HCT116 (cell line): ENCODE results near the gene MED26. TPM values are rescaled to one million over a fixed set of nuclear protein-coding genes. Genes with fewer than 3 reads are reported as not detected.
"Not testable (repeated sequence)": the region's sequence is repeated elsewhere in the genome, so short reads cannot be mapped to it uniquely, and the experiment has no call there.

Source experiments
- ATAC-seq: fragments of 200-7000 bp; cut with Tn5 transposase; 2 replicates; pipeline ENCODE4 v1.9.1; 2020; ENCODE audit warnings: mild to moderate bottlenecking, moderate library complexity
- BruUV-seq: library from RNA; stranded (reverse); fragments of 400-500 nt; replicated peaks from 2 replicates; lab custom pipeline; 2021; lab: Mats Ljungman, UMichigan
- CTCF ChIA-PET: fragments of 300-600 bp; sonication (Branson Sonifier 250); formaldehyde crosslinking; loops from one replicate; lab custom pipeline; 2021; ENCODE audit warnings: antibody characterized with exemption; lab: Charles Lee
- POLR2A ChIA-PET: fragments of 300-600, 350-600 bp; sonication (Branson Sonifier 250); formaldehyde crosslinking; loops from one replicate; lab custom pipeline; 2021; ENCODE audit warnings: antibody characterized with exemption; lab: Charles Lee
- RAD21 ChIA-PET, 2 experiments: fragments of 300-600 bp; sonication (Branson Sonifier 250); formaldehyde crosslinking; loops; one replicate each; lab custom pipeline; 2023; ENCODE audit warnings: low total read pairs in 2 of 2; ENCODE audit not compliant: uncharacterized antibody in 2 of 2, unreplicated experiment in 2 of 2, low non-redundant PET in 1 of 2; lab: Charles Lee
- DNase-seq: peaks from one replicate; pipeline ENCODE4 v3.0.0-alpha.2; 2010; ENCODE audit warnings: low read depth, low spot score
- H2AFZ ChIP-seq: fragments of 200-600 bp; shearing (Covaris generic), sonication (generic); 2 replicates; pipeline ENCODE4 v1.6.1; 2017; ENCODE audit warnings: low read depth, mixed run types, mixed read lengths, antibody characterized with exemption, low read length; ENCODE audit not compliant: poor library complexity, severe bottlenecking
- H3K27ac ChIP-seq: 2 replicates; pipeline ENCODE4 v1.5.1; 2012; ENCODE audit warnings: low read depth, low read length
- H3K27me3 ChIP-seq: fragments of 200-600 bp; sonication (generic); 2 replicates; pipeline ENCODE4 v1.6.1; 2016; ENCODE audit warnings: mixed run types, low read length, mixed read lengths; ENCODE audit not compliant: insufficient read depth
- H3K36me3 ChIP-seq, 2 experiments: fragments of 200-500 bp in 1 of 2; fragments of 200-600 bp in 1 of 2; sonication (Bioruptor generic) in 1 of 2; sonication (generic) in 1 of 2; 2 replicates each; pipeline versions ENCODE4 v1.5.1 to v1.6.1; 2014 to 2016; ENCODE audit warnings: low read length in 2 of 2, inconsistent platforms in 1 of 2, mixed read lengths in 1 of 2, mixed run types in 1 of 2; ENCODE audit not compliant: insufficient read depth in 2 of 2, control insufficient read depth in 1 of 2
- H3K4me1 ChIP-seq, 2 experiments: fragments of 200-600 bp in 1 of 2; sonication (generic) in 1 of 2; 2 replicates each; pipeline versions ENCODE4 v1.5.1 to v1.6.1; 2012 to 2017; ENCODE audit warnings: low read length in 2 of 2, inconsistent platforms in 1 of 2, mild to moderate bottlenecking in 1 of 2, mixed read lengths in 1 of 2, mixed run types in 1 of 2, moderate library complexity in 1 of 2; ENCODE audit not compliant: insufficient read depth in 2 of 2, control insufficient read depth in 1 of 2
- H3K4me2 ChIP-seq: fragments of 200-600 bp; sonication (generic); 2 replicates; pipeline ENCODE4 v1.6.1; 2017; ENCODE audit warnings: mixed run types, low read length, mixed read lengths
- H3K4me3 ChIP-seq, 2 experiments: fragments of 200-600 bp in 1 of 2; sonication (generic) in 1 of 2; replicated peaks in 1 of 2; 2 replicates each; pipeline ENCODE4 v1.5.1; 2011 to 2016; ENCODE audit warnings: low read length in 2 of 2, control low read depth in 1 of 2, low read depth in 1 of 2, mild to moderate bottlenecking in 1 of 2, mixed read lengths in 1 of 2, mixed run types in 1 of 2
- H3K79me2 ChIP-seq: fragments of 200-600 bp; sonication (generic); 2 replicates; pipeline ENCODE4 v1.6.1; 2017; ENCODE audit warnings: mild to moderate bottlenecking, mixed run types, low read length, moderate library complexity, mixed read lengths; ENCODE audit not compliant: insufficient read depth
- H3K9ac ChIP-seq: fragments of 200-600 bp; sonication (generic); 2 replicates; pipeline ENCODE4 v1.6.1; 2016; ENCODE audit warnings: low read length, mixed read lengths
- H3K9me2 ChIP-seq: fragments of 200-600 bp; sonication (generic), shearing (Covaris generic); 2 replicates; pipeline ENCODE4 v1.6.1; 2017; ENCODE audit warnings: mixed run types, mild to moderate bottlenecking, moderate library complexity; ENCODE audit not compliant: insufficient read depth
- H3K9me3 ChIP-seq, 2 experiments: fragments of 200-500 bp in 1 of 2; fragments of 200-600 bp in 1 of 2; sonication (Bioruptor generic) in 1 of 2; sonication (generic) in 1 of 2; 2 replicates each; pipeline ENCODE4 v1.6.1; 2014 to 2017; ENCODE audit warnings: low read length in 2 of 2, mixed read lengths in 2 of 2, inconsistent platforms in 1 of 2, low read depth in 1 of 2, mild to moderate bottlenecking in 1 of 2, mixed run types in 1 of 2, moderate library complexity in 1 of 2; ENCODE audit not compliant: control insufficient read depth in 1 of 2, insufficient read depth in 1 of 2
- H4K20me1 ChIP-seq: fragments of 200-600 bp; sonication (generic), shearing (Covaris generic); 2 replicates; pipeline ENCODE4 v1.6.1; 2017; ENCODE audit warnings: mixed run types, mild to moderate bottlenecking, moderate library complexity; ENCODE audit not compliant: insufficient read depth
- ATF3 ChIP-seq: IDR thresholded peaks from 2 replicates; pipeline ENCODE4 v1.6.1; 2012
- CBX3 ChIP-seq: IDR thresholded peaks from 2 replicates; pipeline ENCODE4 v1.6.1; 2012; ENCODE audit warnings: low read depth
- CTCF ChIP-seq, 3 experiments: fragments of 200-600 bp in 1 of 3; sonication (generic) in 1 of 3; IDR thresholded peaks in 2 of 3; conservative IDR thresholded peaks in 1 of 3; 2 replicates each; pipeline ENCODE4 v1.5.1; 2012 to 2017; ENCODE audit warnings: low read depth in 2 of 3, low read length in 2 of 3, antibody characterized with exemption in 1 of 3, borderline replicate concordance in 1 of 3, control low read depth in 1 of 3, mild to moderate bottlenecking in 1 of 3, mixed read lengths in 1 of 3, mixed run types in 1 of 3, moderate library complexity in 1 of 3; ENCODE audit not compliant: insufficient read depth in 1 of 3
- EGR1 ChIP-seq: IDR thresholded peaks from 2 replicates; pipeline ENCODE4 v1.6.1; 2012; ENCODE audit warnings: low read depth
- EZH2phosphoT487 ChIP-seq: fragments of 200-600 bp; IDR thresholded peaks from 2 replicates; pipeline ENCODE4 v1.6.1; 2018; ENCODE audit warnings: antibody characterized with exemption, borderline replicate concordance
- FOSL1 ChIP-seq: IDR thresholded peaks from 2 replicates; pipeline ENCODE4 v1.6.1; 2012; ENCODE audit warnings: low read depth
- JUND ChIP-seq: IDR thresholded peaks from 2 replicates; pipeline ENCODE4 v1.6.1; 2012
- POLR2A ChIP-seq: IDR thresholded peaks from 2 replicates; pipeline ENCODE4 v1.7.0; 2011; ENCODE audit warnings: borderline replicate concordance; ENCODE audit not compliant: insufficient read depth, insufficient read length; ENCODE audit errors: extremely low read depth
- POLR2AphosphoS5 ChIP-seq: IDR thresholded peaks from 2 replicates; pipeline ENCODE4 v1.6.1; 2011; ENCODE audit warnings: mild to moderate bottlenecking, low read depth, low read length, moderate library complexity
- RAD21 ChIP-seq: IDR thresholded peaks from 2 replicates; pipeline ENCODE4 v1.6.1; 2012; ENCODE audit warnings: low read depth, mild to moderate bottlenecking
- SIN3A ChIP-seq: IDR thresholded peaks from 2 replicates; pipeline ENCODE4 v1.6.1; 2012; ENCODE audit warnings: low read depth
- SP1 ChIP-seq: IDR thresholded peaks from 2 replicates; pipeline ENCODE4 v1.6.1; 2012; ENCODE audit warnings: low read depth
- SRF ChIP-seq: IDR thresholded peaks from 2 replicates; pipeline ENCODE4 v1.6.1; 2012; ENCODE audit warnings: low read depth
- TCF7L2 ChIP-seq: IDR thresholded peaks from 2 replicates; pipeline ENCODE4 v1.7.0; 2011; ENCODE audit warnings: borderline replicate concordance, inconsistent platforms; ENCODE audit not compliant: insufficient read depth, insufficient read length; ENCODE audit errors: extremely low read depth
- ZFX ChIP-seq: fragments of 450-650 bp; IDR thresholded peaks from 2 replicates; pipeline ENCODE4 v1.6.1; 2017
- intact Hi-C: fragments of 100-400 bp; cut with micrococcal nuclease; formaldehyde crosslinking; loops from 2 replicates; pipeline ENCODE4 v1.10.0; 2022
- total RNA-seq: library from RNA; stranded (reverse); gene quantifications from one replicate; pipeline ENCODE4 v1.2.1, GENCODE V29; 2021; ENCODE audit not compliant: unreplicated experiment
- TF ChIP-seq, protein P1 (sequence below): IDR thresholded peaks from 2 replicates; pipeline ENCODE4 v1.6.1; 2012; ENCODE audit warnings: low read depth
- TF ChIP-seq, protein P2 (sequence below): IDR thresholded peaks from 2 replicates; pipeline ENCODE4 v1.6.1; 2012

The MED26 gene
- total RNA-seq, 1 experiment from 2014 or later: 13.3 TPM

DNA sequence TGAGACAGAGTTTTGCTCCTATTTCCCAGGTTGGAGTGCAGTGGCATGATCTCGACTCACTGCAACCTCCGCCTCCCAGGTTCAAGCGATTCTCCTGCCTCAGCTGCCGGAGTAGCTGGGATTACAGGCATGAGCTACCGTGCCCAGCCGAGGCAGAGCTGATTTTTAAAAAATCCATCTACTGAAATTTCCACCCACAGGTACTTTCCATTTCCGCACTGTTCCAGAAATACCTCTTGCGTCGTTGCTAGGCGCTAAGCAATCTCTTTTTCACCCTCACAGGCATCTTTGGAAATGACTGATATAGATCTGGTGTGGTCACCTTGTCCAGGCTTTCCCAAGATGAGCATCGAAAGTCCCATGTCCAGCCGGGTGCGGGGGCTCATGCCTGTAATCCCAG is 42.3 kb upstream of the MED26 start:
- Histone ChIP-seq H3K4me1 (peaks cover 0 to 6% of the 10 kb centered on the region in 2 experiments; a peak in 2 of 4 replicates), H3K27ac (no peak overlapping the region), H4K20me1 (no peaks in the 10 kb centered on the region), H3K9me2 (no peaks in the 10 kb centered on the region), H3K36me3 (no peaks in the 10 kb centered on the region), H3K4me3 (no peak overlapping the region), H3K79me2 (no peaks in the 10 kb centered on the region; the same call in 1 of the 2 replicates), H3K4me2 (no peak overlapping the region), H3K27me3 (no peaks in the 10 kb centered on the region), H2AFZ (no peak overlapping the region), H3K9me3 (no peaks in the 10 kb centered on the region), H3K9ac (no peak overlapping the region)
- DNase-seq (no peak), ATAC-seq (no peak)
- no TSS peak for BruUV-seq
- TF ChIP-seq EGR1 (no peak), RAD21 (no peak), TCF7L2 (no peak), POLR2A (no peak), CTCF (IDR thresholded peaks at IDR 0.05 in 2 of 3, conservative IDR thresholded peaks at IDR 0.05 in 1 of 3; ENCODE audit: borderline replicate concordance in 1 of 3, insufficient read depth in 1 of 3, low read depth in 2 of 3, low read length in 2 of 3) (no peak), FOSL1 (no peak), CBX3 (no peak), ZFX (no peak), ATF3 (no peak), SP1 (no peak), SIN3A (no peak), EZH2phosphoT487 (no peak), POLR2AphosphoS5 (no peak), JUND (no peak), SRF (no peak)
- TF ChIP-seq, protein P1, sequence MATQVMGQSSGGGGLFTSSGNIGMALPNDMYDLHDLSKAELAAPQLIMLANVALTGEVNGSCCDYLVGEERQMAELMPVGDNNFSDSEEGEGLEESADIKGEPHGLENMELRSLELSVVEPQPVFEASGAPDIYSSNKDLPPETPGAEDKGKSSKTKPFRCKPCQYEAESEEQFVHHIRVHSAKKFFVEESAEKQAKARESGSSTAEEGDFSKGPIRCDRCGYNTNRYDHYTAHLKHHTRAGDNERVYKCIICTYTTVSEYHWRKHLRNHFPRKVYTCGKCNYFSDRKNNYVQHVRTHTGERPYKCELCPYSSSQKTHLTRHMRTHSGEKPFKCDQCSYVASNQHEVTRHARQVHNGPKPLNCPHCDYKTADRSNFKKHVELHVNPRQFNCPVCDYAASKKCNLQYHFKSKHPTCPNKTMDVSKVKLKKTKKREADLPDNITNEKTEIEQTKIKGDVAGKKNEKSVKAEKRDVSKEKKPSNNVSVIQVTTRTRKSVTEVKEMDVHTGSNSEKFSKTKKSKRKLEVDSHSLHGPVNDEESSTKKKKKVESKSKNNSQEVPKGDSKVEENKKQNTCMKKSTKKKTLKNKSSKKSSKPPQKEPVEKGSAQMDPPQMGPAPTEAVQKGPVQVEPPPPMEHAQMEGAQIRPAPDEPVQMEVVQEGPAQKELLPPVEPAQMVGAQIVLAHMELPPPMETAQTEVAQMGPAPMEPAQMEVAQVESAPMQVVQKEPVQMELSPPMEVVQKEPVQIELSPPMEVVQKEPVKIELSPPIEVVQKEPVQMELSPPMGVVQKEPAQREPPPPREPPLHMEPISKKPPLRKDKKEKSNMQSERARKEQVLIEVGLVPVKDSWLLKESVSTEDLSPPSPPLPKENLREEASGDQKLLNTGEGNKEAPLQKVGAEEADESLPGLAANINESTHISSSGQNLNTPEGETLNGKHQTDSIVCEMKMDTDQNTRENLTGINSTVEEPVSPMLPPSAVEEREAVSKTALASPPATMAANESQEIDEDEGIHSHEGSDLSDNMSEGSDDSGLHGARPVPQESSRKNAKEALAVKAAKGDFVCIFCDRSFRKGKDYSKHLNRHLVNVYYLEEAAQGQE: no peak
- TF ChIP-seq, protein P2, sequence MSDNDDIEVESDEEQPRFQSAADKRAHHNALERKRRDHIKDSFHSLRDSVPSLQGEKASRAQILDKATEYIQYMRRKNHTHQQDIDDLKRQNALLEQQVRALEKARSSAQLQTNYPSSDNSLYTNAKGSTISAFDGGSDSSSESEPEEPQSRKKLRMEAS: no peak
- CTCF ChIA-PET: no interaction called here
- intact Hi-C loops: no loop called here
- RAD21 ChIA-PET: no interaction called here
- POLR2A ChIA-PET: interaction anchor here (1.6 kb wide), 1 partner anchor 10 kb away, joined by 5 read pairs; the partner anchor contains the start of genes SMIM7 and TMEM38A

DNA sequence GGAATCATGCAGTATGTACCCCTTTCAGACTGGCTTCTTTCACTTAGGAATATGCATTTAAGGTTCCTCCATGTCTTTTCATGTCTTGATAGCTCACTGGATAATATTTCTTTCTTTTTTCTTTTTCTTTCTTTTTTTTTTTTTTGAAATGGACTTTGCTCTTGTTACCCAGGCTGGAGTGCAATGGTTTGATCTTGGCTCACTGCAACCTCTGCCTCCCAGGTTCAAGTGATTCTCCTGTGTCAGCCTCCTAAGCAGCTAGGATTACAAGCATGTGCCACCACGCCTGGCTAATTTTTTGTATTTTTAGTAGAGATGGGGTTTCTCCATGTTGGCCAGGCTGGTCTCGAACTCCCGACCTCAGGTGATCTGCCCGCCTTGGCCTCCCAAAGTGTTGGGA is 40.7 kb upstream of the MED26 start:
- BruUV-seq, H3K27ac ChIP-seq, H3K9me2 ChIP-seq, RAD21 ChIA-PET, H4K20me1 ChIP-seq, intact Hi-C loops, H3K4me1 ChIP-seq, CTCF ChIA-PET, DNase-seq, H3K36me3 ChIP-seq, H3K27me3 ChIP-seq, H3K9me3 ChIP-seq, H3K9ac ChIP-seq, ATAC-seq, H3K4me2 ChIP-seq, H3K4me3 ChIP-seq, H2AFZ ChIP-seq, H3K79me2 ChIP-seq: not testable (repeated sequence)
- POLR2A ChIA-PET: interaction anchor here (0.6 to 1.6 kb wide), 2 partner anchors 8 to 374 kb away, joined by 4 to 5 read pairs; partner anchors contain the start of genes SMIM7 and TMEM38A
